ENCODE results near the gene CDK4.
"Not testable (repeated sequence)": the region's sequence is repeated elsewhere in the genome, so short reads cannot be mapped to it uniquely, and the experiment has no call there.

Gene CDK4

GRCh38 chr12:57722716-57723629, 29.1 kb downstream of the CDK4 start:
- in situ Hi-C loops (cut with HindIII; ENCODE audit: low sequenced_read_pairs), result no loop called here
- TF ChIP-seq, protein P1, sequence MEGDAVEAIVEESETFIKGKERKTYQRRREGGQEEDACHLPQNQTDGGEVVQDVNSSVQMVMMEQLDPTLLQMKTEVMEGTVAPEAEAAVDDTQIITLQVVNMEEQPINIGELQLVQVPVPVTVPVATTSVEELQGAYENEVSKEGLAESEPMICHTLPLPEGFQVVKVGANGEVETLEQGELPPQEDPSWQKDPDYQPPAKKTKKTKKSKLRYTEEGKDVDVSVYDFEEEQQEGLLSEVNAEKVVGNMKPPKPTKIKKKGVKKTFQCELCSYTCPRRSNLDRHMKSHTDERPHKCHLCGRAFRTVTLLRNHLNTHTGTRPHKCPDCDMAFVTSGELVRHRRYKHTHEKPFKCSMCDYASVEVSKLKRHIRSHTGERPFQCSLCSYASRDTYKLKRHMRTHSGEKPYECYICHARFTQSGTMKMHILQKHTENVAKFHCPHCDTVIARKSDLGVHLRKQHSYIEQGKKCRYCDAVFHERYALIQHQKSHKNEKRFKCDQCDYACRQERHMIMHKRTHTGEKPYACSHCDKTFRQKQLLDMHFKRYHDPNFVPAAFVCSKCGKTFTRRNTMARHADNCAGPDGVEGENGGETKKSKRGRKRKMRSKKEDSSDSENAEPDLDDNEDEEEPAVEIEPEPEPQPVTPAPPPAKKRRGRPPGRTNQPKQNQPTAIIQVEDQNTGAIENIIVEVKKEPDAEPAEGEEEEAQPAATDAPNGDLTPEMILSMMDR (IDR thresholded peaks at IDR 0.05; ENCODE audit: low read depth, low read length, missing control alignments), result no peak
- no peak overlapping the region for H3K4me3 ChIP-seq (ENCODE audit: low read depth, low read length)
- DNase-seq (ENCODE audit: low read depth), result no peak

GRCh38 chr12:57721846-57722608, 30.1 kb downstream of the CDK4 start:
- DNase-seq (ENCODE audit: low read depth); in situ Hi-C loops (cut with HindIII; ENCODE audit: low sequenced_read_pairs); H3K4me3 ChIP-seq (ENCODE audit: low read depth, low read length): not testable (repeated sequence)

DNA sequence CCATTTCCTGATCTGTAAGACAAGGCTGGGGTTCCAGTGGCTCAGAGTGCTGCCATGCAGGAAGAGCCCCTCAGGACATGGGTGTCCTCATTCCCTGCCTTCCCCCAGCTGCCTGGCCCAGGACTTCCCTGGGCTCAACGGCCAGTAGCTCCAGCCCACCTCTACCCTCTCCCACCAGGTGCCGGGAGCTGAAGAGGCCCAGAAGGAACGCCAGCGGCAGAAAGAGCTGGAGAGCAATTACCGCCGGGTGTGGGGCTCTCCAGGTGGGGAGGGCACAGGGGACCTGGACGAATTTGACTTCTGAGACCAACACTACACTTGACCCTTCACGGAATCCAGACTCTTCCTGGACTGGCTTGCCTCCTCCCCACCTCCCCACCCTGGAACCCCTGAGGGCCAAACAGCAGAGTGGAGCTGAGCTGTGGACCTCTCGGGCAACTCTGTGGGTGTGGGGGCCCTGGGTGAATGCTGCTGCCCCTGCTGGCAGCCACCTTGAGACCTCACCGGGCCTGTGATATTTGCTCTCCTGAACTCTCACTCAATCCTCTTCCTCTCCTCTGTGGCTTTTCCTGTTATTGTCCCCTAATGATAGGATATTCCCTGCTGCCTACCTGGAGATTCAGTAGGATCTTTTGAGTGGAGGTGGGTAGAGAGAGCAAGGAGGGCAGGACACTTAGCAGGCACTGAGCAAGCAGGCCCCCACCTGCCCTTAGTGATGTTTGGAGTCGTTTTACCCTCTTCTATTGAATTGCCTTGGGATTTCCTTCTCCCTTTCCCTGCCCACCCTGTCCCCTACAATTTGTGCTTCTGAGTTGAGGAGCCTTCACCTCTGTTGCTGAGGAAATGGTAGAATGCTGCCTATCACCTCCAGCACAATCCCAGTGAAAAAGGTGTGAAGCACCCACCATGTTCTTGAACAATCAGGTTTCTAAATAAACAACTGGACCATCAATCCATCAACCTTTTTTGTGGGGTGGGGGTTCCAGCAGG, 31.2 kb downstream of the CDK4 start:
- in situ Hi-C loops (cut with HindIII; ENCODE audit: low sequenced_read_pairs), result no loop called here
- TF ChIP-seq, protein P1 (IDR thresholded peaks at IDR 0.05; ENCODE audit: low read depth, low read length, missing control alignments), result no peak
- H3K4me3 ChIP-seq (ENCODE audit: low read depth, low read length), result no peak overlapping the region
- no peak for DNase-seq (ENCODE audit: low read depth)

DNA sequence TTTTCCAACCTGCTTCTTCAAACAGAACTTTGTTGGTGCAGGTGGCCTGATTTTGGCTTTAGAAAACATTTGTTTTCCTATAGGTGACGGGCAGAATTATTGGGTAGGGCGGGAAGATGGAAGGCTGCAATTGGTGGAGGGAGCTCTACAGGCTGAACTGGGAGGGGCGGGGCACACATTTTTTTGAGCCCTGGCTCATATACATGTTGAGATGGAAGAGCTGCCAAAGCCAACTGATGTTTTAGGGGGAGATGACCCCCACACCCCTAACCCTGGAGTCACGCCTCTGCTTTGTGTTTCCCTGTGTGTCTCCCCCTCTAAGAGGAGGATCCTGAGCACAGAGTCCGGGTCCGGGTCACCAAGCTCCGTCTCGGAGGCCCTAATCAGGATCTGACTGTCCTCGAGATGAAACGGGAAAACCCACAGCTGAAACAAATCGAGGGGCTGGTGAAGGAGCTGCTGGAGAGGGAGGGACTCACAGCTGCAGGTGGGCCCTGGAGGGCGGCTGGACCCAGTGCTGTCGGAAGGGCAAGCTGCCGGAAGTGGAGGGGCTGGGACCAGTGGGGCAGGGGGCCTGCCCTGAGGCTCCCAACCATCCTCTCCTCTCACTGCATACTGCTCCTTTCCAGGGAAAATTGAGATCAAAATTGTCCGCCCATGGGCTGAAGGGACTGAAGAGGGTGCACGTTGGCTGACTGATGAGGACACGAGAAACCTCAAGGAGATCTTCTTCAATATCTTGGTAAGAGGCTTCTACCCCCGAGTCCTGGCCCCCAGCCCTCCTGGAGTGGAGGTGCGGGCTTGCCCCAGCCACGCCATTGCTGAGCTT, 32.1 kb downstream of the CDK4 start:
- in situ Hi-C loops (cut with HindIII; ENCODE audit: low sequenced_read_pairs), result no loop called here
- TF ChIP-seq, protein P1 (IDR thresholded peaks at IDR 0.05; ENCODE audit: low read depth, low read length, missing control alignments), result no peak
- no peak for DNase-seq (ENCODE audit: low read depth)
- H3K4me3 ChIP-seq (ENCODE audit: low read depth, low read length), result no peak overlapping the region

DNA sequence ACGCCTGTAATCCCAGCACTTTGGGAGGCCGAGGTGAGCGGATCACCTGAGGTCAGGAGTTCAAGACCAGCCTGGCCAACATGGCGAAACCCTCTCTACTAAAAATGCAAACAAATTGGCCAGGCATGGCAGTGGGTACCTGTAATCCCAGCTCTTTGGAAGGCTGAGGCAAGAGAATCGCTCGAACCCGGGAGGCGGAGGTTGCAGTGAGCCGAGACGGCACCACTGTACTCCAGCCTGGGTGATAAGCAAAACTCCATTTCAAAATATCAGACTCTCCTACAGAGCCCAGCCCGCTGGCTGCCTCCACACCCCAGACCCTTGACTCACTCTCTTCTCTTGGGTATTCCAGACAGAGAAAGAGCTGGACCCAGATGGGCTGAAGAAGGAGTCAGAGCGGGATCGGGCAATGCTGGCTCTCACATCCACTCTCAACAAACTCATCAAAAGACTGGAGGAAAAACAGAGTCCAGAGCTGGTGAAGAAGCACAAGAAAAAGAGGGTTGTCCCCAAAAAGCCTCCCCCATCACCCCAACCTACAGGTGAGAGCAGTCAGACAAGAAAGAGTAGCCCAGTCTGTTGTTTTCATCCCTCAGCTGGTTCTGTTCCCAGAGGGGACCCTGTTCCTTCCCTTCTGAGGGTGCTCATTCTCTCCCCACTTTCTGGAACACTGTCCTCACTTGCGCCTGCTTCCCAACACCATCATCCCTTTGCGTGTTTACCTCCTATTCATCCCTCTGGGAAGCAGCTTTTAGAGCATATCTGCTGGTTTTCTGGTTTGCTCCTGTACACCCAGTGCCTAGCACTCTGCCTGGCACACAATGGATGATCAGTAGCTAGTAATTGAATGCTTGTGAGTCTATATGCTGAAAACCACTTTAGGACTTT, 33.2 kb downstream of the CDK4 start:
- no peak for DNase-seq (ENCODE audit: low read depth)
- H3K4me3 ChIP-seq (ENCODE audit: low read depth, low read length), result no peak overlapping the region
- in situ Hi-C loops (cut with HindIII; ENCODE audit: low sequenced_read_pairs), result no loop called here
- TF ChIP-seq, protein P1 (IDR thresholded peaks at IDR 0.05; ENCODE audit: low read depth, low read length, missing control alignments), result no peak

All from astrocyte of the cerebellum (primary cell).